Liver (tissue), 3 donors: ENCODE results near the gene SATB1.

Source experiments
- EGR1 ChIP-seq, 2 donors: IDR thresholded peaks; 2 replicates each; pipeline ENCODE4 v1.6.1; 2016 to 2018; ENCODE audit warnings: antibody characterized with exemption in 2 of 2, low read depth in 2 of 2
- JUND ChIP-seq, 2 donors: IDR thresholded peaks; 2 replicates each; pipeline ENCODE4 v1.6.1; 2016; ENCODE audit warnings: antibody characterized with exemption in 2 of 2
- RAD21 ChIP-seq, 2 donors: IDR thresholded peaks; 2 replicates each; pipeline ENCODE4 v1.6.1; 2016; ENCODE audit warnings: antibody characterized with exemption in 2 of 2, mild to moderate bottlenecking in 2 of 2
- TAF1 ChIP-seq: conservative IDR thresholded peaks from 2 replicates; pipeline ENCODE4 v1.6.1; 2016; ENCODE audit warnings: antibody characterized with exemption, mild to moderate bottlenecking
- TF ChIP-seq, protein P1 (sequence below): fragments of 150-350 bp; IDR thresholded peaks from 2 replicates; pipeline ENCODE4 v1.5.1; 2017; ENCODE audit warnings: improper control_type of control experiment, low read depth, low read length; ENCODE audit not compliant: missing input control
- TF ChIP-seq, protein P2 (sequence below): IDR thresholded peaks from 2 replicates; pipeline ENCODE4 v1.6.1; 2016; ENCODE audit warnings: antibody characterized with exemption, mild to moderate bottlenecking
- TF ChIP-seq, protein P3 (sequence below): IDR thresholded peaks from 2 replicates; pipeline ENCODE4 v1.6.1; 2016; ENCODE audit warnings: antibody characterized with exemption
- TF ChIP-seq, protein P4 (sequence below): IDR thresholded peaks from 2 replicates; pipeline ENCODE4 v1.6.1; 2016; ENCODE audit warnings: antibody characterized with exemption
- donor health status: healthy.
- donor health status: healthy.

DNA sequence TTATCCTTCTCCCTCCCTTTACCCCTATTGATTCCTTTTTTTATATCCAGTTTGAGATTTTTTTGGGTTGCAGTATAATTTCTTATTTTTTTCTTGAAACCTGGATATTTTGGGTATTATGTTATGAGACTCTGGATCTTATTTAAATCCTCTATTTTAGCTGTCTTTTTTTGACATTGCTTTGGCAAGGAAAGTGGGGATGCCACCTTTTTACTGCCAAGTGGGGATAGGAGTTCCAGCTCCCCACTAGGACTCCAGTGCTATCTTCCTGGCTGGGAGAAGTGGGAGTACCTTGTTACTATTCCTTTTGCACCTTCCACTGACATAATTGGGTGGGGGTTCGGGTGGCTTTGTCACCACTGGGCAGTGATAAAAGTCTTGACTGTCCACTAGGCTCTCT is 87.9 kb downstream of the SATB1 start:
- TF ChIP-seq EGR1 (IDR thresholded peaks at IDR 0.05; ENCODE audit: low read depth in 2 of 2) (no peak), RAD21 (IDR thresholded peaks at IDR 0.05) (no peak), TAF1 (no peak), JUND (IDR thresholded peaks at IDR 0.05) (no peak)
- TF ChIP-seq, protein P1, sequence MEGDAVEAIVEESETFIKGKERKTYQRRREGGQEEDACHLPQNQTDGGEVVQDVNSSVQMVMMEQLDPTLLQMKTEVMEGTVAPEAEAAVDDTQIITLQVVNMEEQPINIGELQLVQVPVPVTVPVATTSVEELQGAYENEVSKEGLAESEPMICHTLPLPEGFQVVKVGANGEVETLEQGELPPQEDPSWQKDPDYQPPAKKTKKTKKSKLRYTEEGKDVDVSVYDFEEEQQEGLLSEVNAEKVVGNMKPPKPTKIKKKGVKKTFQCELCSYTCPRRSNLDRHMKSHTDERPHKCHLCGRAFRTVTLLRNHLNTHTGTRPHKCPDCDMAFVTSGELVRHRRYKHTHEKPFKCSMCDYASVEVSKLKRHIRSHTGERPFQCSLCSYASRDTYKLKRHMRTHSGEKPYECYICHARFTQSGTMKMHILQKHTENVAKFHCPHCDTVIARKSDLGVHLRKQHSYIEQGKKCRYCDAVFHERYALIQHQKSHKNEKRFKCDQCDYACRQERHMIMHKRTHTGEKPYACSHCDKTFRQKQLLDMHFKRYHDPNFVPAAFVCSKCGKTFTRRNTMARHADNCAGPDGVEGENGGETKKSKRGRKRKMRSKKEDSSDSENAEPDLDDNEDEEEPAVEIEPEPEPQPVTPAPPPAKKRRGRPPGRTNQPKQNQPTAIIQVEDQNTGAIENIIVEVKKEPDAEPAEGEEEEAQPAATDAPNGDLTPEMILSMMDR = no peak
- TF ChIP-seq, protein P2, sequence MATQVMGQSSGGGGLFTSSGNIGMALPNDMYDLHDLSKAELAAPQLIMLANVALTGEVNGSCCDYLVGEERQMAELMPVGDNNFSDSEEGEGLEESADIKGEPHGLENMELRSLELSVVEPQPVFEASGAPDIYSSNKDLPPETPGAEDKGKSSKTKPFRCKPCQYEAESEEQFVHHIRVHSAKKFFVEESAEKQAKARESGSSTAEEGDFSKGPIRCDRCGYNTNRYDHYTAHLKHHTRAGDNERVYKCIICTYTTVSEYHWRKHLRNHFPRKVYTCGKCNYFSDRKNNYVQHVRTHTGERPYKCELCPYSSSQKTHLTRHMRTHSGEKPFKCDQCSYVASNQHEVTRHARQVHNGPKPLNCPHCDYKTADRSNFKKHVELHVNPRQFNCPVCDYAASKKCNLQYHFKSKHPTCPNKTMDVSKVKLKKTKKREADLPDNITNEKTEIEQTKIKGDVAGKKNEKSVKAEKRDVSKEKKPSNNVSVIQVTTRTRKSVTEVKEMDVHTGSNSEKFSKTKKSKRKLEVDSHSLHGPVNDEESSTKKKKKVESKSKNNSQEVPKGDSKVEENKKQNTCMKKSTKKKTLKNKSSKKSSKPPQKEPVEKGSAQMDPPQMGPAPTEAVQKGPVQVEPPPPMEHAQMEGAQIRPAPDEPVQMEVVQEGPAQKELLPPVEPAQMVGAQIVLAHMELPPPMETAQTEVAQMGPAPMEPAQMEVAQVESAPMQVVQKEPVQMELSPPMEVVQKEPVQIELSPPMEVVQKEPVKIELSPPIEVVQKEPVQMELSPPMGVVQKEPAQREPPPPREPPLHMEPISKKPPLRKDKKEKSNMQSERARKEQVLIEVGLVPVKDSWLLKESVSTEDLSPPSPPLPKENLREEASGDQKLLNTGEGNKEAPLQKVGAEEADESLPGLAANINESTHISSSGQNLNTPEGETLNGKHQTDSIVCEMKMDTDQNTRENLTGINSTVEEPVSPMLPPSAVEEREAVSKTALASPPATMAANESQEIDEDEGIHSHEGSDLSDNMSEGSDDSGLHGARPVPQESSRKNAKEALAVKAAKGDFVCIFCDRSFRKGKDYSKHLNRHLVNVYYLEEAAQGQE = no peak
- TF ChIP-seq, protein P3, sequence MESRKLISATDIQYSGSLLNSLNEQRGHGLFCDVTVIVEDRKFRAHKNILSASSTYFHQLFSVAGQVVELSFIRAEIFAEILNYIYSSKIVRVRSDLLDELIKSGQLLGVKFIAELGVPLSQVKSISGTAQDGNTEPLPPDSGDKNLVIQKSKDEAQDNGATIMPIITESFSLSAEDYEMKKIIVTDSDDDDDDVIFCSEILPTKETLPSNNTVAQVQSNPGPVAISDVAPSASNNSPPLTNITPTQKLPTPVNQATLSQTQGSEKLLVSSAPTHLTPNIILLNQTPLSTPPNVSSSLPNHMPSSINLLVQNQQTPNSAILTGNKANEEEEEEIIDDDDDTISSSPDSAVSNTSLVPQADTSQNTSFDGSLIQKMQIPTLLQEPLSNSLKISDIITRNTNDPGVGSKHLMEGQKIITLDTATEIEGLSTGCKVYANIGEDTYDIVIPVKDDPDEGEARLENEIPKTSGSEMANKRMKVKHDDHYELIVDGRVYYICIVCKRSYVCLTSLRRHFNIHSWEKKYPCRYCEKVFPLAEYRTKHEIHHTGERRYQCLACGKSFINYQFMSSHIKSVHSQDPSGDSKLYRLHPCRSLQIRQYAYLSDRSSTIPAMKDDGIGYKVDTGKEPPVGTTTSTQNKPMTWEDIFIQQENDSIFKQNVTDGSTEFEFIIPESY = no peak
- TF ChIP-seq, protein P4, sequence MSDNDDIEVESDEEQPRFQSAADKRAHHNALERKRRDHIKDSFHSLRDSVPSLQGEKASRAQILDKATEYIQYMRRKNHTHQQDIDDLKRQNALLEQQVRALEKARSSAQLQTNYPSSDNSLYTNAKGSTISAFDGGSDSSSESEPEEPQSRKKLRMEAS = no peak
